Esophagus squamous epithelium (tissue), 4 donors: ENCODE results near the gene ARIH2.
A peak's percentile ranks its signal among the peaks of the same experiment; 100 is the strongest.

Source experiments
- POLR2A ChIP-seq, 4 donors: fragments of 450-650 bp; IDR thresholded peaks; one replicate each; pipeline ENCODE4 v1.6.1; 2017; ENCODE audit warnings: antibody characterized with exemption in 4 of 4, mild to moderate bottlenecking in 4 of 4, moderate library complexity in 3 of 4
- TF ChIP-seq, protein P1 (sequence below), 6 experiments: fragments of 450-650 bp in 4 of 6; fragments of 200-600 bp in 2 of 6; sonication (generic) in 2 of 6; IDR thresholded peaks; one replicate each; pipeline ENCODE4 v1.5.1; 2016 to 2019; ENCODE audit warnings: antibody characterized with exemption in 6 of 6, mild to moderate bottlenecking in 4 of 6, moderate library complexity in 4 of 6

DNA sequence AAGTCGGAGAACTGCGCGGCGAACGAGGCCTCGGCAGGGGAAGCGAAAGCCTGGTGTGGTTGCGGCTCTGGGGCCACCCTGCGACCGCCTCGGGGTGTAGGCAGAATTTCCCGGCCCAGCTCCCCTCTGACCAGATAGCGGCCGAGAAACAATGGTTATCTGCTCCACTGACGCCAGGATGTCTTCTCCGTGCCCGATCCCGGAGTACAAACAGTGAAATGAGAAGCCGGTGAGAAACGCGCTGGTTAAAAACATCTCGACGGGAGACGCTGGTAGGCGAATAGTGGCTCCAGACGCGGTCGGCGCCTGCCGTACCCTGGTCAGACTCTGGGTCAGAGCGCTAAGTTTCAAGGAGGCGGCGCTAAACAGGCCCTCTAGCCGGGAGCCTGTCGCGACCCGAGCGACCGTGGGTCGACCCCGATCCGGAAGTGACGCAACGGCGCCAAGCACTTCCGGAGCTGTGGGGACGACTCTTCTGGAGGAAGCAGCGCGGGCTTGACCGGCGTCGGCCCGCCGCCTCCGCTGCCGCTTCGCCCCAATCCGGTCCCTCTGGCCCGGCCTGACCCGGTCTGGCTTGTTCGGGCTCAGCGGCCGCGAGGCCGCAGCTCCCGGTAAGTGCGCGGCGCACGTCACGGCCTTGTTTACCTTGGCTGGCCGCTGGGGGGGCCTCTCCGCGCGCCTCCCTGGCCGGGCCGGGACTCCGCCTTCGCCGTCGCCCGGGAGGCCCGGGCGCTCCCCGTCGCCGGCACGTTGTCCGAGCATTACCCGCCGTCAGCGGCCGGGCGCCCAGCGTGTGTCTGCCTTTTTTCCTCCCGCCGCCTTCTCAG is at the start of gene ARIH2:
- TF ChIP-seq, protein P1, sequence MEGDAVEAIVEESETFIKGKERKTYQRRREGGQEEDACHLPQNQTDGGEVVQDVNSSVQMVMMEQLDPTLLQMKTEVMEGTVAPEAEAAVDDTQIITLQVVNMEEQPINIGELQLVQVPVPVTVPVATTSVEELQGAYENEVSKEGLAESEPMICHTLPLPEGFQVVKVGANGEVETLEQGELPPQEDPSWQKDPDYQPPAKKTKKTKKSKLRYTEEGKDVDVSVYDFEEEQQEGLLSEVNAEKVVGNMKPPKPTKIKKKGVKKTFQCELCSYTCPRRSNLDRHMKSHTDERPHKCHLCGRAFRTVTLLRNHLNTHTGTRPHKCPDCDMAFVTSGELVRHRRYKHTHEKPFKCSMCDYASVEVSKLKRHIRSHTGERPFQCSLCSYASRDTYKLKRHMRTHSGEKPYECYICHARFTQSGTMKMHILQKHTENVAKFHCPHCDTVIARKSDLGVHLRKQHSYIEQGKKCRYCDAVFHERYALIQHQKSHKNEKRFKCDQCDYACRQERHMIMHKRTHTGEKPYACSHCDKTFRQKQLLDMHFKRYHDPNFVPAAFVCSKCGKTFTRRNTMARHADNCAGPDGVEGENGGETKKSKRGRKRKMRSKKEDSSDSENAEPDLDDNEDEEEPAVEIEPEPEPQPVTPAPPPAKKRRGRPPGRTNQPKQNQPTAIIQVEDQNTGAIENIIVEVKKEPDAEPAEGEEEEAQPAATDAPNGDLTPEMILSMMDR (IDR thresholded peaks at IDR 0.05): peak in 2 of 6 experiments; percentile 19 to 38
- peak in 3 of 4 donors; percentile 33 to 89 (median 77) for TF ChIP-seq POLR2A (IDR thresholded peaks at IDR 0.05)
